ENCODE results near the gene OSBPL7.

OSBPL7 gene, protein sequence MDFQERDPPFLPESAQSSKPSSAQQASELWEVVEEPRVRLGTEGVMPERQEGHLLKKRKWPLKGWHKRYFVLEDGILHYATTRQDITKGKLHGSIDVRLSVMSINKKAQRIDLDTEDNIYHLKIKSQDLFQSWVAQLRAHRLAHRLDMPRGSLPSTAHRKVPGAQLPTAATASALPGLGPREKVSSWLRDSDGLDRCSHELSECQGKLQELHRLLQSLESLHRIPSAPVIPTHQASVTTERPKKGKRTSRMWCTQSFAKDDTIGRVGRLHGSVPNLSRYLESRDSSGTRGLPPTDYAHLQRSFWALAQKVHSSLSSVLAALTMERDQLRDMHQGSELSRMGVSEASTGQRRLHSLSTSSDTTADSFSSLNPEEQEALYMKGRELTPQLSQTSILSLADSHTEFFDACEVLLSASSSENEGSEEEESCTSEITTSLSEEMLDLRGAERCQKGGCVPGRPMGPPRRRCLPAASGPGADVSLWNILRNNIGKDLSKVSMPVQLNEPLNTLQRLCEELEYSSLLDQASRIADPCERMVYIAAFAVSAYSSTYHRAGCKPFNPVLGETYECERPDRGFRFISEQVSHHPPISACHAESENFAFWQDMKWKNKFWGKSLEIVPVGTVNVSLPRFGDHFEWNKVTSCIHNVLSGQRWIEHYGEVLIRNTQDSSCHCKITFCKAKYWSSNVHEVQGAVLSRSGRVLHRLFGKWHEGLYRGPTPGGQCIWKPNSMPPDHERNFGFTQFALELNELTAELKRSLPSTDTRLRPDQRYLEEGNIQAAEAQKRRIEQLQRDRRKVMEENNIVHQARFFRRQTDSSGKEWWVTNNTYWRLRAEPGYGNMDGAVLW

DNA sequence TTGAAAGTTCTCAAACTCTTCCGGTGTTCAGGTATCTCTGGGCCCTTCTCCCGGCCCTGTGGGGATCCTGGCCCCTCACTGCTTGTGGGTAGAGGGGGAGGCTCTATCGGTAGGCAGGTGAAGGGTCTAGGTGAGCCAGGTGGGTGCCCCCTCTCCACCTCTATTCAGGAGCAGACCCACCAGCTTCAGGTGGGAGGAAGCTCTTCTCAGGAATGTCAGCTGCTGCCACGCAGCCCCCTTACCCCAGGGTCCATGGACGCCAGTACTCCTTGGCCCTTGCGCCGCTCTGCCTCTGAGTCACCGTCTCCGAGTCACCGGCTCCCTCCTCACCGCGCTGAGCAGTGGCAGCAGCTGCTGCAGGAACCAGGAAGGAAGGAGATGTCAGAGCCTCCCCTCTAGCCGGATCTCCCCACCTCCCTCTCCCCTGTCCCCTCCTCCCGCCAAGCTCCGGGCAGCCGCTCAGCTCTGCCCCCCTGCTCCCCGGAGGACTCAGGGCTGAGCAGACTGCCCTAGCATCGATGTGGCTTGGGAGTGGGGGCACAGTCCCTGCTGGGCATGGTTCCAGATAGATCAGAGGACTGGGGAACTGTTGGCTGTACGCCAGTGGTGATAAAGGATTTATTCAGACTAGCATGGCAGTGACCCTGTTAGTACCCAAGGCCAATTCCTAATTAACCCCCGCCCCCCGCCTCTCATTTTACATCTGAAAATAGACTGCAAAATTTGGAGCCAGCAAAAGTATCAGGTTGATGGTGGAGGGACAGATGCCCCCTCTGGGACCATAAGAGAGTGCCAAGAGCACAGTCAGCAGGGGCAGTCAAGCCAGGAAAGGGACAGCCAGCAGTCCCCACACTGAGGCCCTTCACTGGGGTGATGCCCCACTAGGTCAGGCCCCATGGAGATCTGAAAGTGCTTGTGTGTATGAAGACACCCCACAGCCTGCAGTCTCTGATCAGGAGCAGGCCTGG, at the start of gene OSBPL7:
TSS of gene OSBPL7 (minus strand) at position 371 of the 968 bp plus-strand sequence. CDS start 1,516 bp downstream, outside the sequence.
- peaks cover 11% of the 10 kb centered on the region for H3K36me3 ChIP-seq (ENCODE audit: insufficient read depth, low read length)
- H3K9ac ChIP-seq (ENCODE audit: low read depth, low read length) = peak within 1 kb of the TSS; percentile 65

GRCh38 chr17:47871048-47871447, 49.5 kb upstream of the OSBPL7 start:
- Histone ChIP-seq H3K4me1 (ENCODE audit: insufficient read depth, low read length) (peaks cover 36% of the 10 kb centered on the region), H3K36me3 (ENCODE audit: insufficient read depth, low read length) (no peaks in the 10 kb centered on the region), H3K9me3 (ENCODE audit: control insufficient read depth, insufficient read depth, low read length) (no peaks in the 10 kb centered on the region), H3K9ac (ENCODE audit: low read depth, low read length) (no peak overlapping the region)

More for the DNA sequence above, at the start of gene OSBPL7:
- Histone ChIP-seq H3K9me3 (ENCODE audit: control insufficient read depth, insufficient read depth, low read length) (no peaks in the 10 kb centered on the region), H3K4me1 (ENCODE audit: insufficient read depth, low read length) (peaks cover 10% of the 10 kb centered on the region; the same call in 1 of the 2 replicates)

DNA sequence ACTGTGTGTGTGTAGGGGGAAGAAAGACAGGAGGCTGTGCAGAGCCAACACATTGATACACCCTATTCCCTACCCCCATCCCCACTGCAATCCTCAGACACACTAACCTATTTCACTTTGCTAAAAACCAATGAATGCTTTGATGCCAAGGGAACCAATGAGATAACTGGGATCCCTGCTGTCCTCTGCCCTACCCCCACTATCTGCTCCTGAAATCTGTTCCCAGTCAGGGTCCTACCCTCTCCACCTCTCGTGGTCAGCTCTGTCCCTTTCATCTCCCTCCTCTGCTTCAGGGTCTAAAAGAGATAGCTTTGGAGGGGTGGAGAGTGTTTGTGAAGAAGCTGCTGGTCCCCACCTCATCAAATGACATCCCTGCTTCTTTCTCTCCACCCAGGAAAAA, 48.5 kb upstream of the OSBPL7 start:
- Histone ChIP-seq H3K36me3 (ENCODE audit: insufficient read depth, low read length) (no peaks in the 10 kb centered on the region), H3K9ac (ENCODE audit: low read depth, low read length) (no peak overlapping the region), H3K9me3 (ENCODE audit: control insufficient read depth, insufficient read depth, low read length) (no peaks in the 10 kb centered on the region), H3K4me1 (ENCODE audit: insufficient read depth, low read length) (peaks cover 28% of the 10 kb centered on the region)

GRCh38 chr17:47869114-47869513, 47.5 kb upstream of the OSBPL7 start:
- H3K36me3 ChIP-seq (ENCODE audit: insufficient read depth, low read length) = no peaks in the 10 kb centered on the region
- no peaks in the 10 kb centered on the region for H3K9me3 ChIP-seq (ENCODE audit: control insufficient read depth, insufficient read depth, low read length)
- H3K9ac ChIP-seq (ENCODE audit: low read depth, low read length) = no peak overlapping the region
- H3K4me1 ChIP-seq (ENCODE audit: insufficient read depth, low read length) = peaks cover 26% of the 10 kb centered on the region

- H3K9ac ChIP-seq (ENCODE audit: low read depth, low read length) = no peak overlapping the region
- no peaks in the 10 kb centered on the region for H3K36me3 ChIP-seq (ENCODE audit: insufficient read depth, low read length)
- H3K4me1 ChIP-seq (ENCODE audit: insufficient read depth, low read length) = peaks cover 18% of the 10 kb centered on the region
- H3K9me3 ChIP-seq (ENCODE audit: control insufficient read depth, insufficient read depth, low read length) = no peaks in the 10 kb centered on the region
Observed at GRCh38 chr17:47867813-47868533, 46.4 kb upstream of the OSBPL7 start.

DNA sequence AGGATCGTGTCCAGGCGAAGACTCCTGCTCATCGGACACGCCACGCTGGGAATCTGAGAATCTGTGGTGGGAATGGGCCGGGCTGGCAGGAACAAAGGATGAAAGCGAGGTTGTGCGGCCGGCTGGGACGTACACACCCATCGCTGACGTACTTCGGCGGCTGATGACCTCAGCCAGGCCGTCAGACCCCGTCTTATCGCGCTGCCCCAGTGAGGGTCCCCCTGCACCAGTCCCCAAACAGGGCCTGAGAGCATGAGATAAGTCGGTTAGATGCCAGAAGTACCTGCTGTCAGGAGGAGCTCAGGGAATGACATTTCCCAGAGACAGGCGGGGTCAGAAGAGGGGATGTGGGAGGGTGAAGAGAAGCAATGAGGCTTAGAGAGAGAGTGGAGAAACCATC, 45.3 kb upstream of the OSBPL7 start:
- H3K4me1 ChIP-seq (ENCODE audit: insufficient read depth, low read length) = peaks cover 24% of the 10 kb centered on the region
- H3K9me3 ChIP-seq (ENCODE audit: control insufficient read depth, insufficient read depth, low read length) = no peaks in the 10 kb centered on the region
- H3K9ac ChIP-seq (ENCODE audit: low read depth, low read length) = no peak overlapping the region
- H3K36me3 ChIP-seq (ENCODE audit: insufficient read depth, low read length) = no peaks in the 10 kb centered on the region

GRCh38 chr17:47864791-47865216, 43.2 kb upstream of the OSBPL7 start:
- peaks cover 16% of the 10 kb centered on the region for H3K4me1 ChIP-seq (ENCODE audit: insufficient read depth, low read length)
- no peaks in the 10 kb centered on the region for H3K36me3 ChIP-seq (ENCODE audit: insufficient read depth, low read length)
- no peak overlapping the region for H3K9ac ChIP-seq (ENCODE audit: low read depth, low read length)
- H3K9me3 ChIP-seq (ENCODE audit: control insufficient read depth, insufficient read depth, low read length) = no peaks in the 10 kb centered on the region

DNA sequence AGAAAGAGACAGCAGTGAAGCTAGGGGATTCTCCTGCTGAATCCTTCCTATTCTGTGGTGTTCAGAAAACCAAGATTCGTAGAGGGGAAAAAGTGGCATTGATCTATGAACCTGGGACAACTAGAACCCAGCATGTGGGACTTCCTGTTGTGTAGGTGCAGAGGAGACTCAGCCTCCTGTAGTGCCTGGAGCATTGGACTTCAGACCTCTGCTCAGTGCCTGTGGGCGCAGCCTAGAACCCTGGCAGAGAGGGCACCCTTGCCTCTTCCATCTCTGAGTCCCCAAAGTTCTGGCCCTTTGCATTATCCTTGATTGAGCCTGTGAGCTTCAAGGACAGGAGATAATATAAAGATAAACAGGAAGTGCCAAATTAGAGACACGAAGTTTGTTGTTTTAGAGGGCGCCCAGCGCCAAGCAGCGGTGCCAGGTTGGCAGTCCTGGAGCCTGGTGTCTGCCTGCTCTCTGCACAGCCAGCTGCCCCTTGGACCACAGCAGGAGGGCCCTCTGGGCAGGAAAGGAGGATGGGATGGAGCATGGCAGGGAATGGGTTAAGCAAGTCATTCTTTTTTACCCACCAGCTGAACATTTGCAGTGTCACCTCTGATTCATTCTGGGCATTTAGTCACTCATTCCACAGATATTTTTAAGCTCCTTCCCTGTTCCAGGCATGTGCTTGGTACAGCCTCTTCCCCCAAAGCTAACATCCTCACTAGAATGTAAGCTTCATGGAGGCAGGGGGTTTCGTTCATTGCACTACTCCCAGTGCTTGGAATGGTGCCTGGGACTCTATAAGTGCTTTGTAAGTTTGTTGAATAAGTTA, 41.2 kb upstream of the OSBPL7 start:
- H3K4me1 ChIP-seq (ENCODE audit: insufficient read depth, low read length) = peaks cover 7% of the 10 kb centered on the region; the same call in 1 of the 2 replicates
- H3K9me3 ChIP-seq (ENCODE audit: control insufficient read depth, insufficient read depth, low read length) = no peaks in the 10 kb centered on the region
- H3K9ac ChIP-seq (ENCODE audit: low read depth, low read length) = no peak overlapping the region
- no peaks in the 10 kb centered on the region for H3K36me3 ChIP-seq (ENCODE audit: insufficient read depth, low read length)

- no peaks in the 10 kb centered on the region for H3K36me3 ChIP-seq (ENCODE audit: insufficient read depth, low read length)
- H3K4me1 ChIP-seq (ENCODE audit: insufficient read depth, low read length) = peaks cover 22% of the 10 kb centered on the region
- H3K9me3 ChIP-seq (ENCODE audit: control insufficient read depth, insufficient read depth, low read length) = no peaks in the 10 kb centered on the region
- no peak overlapping the region for H3K9ac ChIP-seq (ENCODE audit: low read depth, low read length)
Observed at GRCh38 chr17:47860386-47860785, 38.8 kb upstream of the OSBPL7 start.

GRCh38 chr17:47857551-47858455, 36.2 kb upstream of the OSBPL7 start:
- Histone ChIP-seq H3K9me3 (ENCODE audit: control insufficient read depth, insufficient read depth, low read length) (no peaks in the 10 kb centered on the region), H3K4me1 (ENCODE audit: insufficient read depth, low read length) (peaks cover 30% of the 10 kb centered on the region), H3K36me3 (ENCODE audit: insufficient read depth, low read length) (no peaks in the 10 kb centered on the region), H3K9ac (ENCODE audit: low read depth, low read length) (no peak overlapping the region)

DNA sequence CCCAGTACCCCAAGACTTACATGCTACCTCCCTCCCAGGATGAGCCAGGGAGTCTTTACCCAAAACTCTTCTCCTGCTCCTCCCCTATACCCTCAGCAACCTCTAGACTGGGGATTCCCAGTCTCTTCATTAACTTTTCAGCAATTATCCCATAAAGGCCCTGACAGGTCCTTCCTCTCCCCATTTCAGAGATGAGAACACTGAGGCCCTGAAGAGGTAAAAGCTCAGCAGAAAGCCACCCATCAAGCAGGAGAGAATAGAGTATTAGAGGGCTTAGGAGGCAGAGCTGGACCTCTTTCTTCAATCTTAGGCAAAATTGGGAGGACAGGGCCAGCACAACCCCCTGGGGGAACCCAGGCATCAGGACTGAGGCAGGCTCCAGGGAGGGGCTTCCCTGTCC, 35.2 kb upstream of the OSBPL7 start:
- Histone ChIP-seq H3K4me1 (ENCODE audit: insufficient read depth, low read length) (peaks cover 33% of the 10 kb centered on the region), H3K9me3 (ENCODE audit: control insufficient read depth, insufficient read depth, low read length) (no peaks in the 10 kb centered on the region), H3K36me3 (ENCODE audit: insufficient read depth, low read length) (no peaks in the 10 kb centered on the region), H3K9ac (ENCODE audit: low read depth, low read length) (no peak overlapping the region)

GRCh38 chr17:47855737-47856136, 34.1 kb upstream of the OSBPL7 start:
- Histone ChIP-seq H3K36me3 (ENCODE audit: insufficient read depth, low read length) (no peaks in the 10 kb centered on the region), H3K4me1 (ENCODE audit: insufficient read depth, low read length) (peaks cover 33% of the 10 kb centered on the region), H3K9ac (ENCODE audit: low read depth, low read length) (no peak overlapping the region), H3K9me3 (ENCODE audit: control insufficient read depth, insufficient read depth, low read length) (no peaks in the 10 kb centered on the region)

Measured in ES-I3 (cell line).